Muscle of back (tissue), 11 donors: Measurements from ENCODE around the gene SMIM35. TPM values are rescaled to one million over a fixed set of nuclear protein-coding genes. Genes with fewer than 3 reads are reported as not detected.
"Not testable (repeated sequence)": the region's sequence is repeated elsewhere in the genome, so short reads cannot be mapped to it uniquely, and the experiment has no call there.

ENCODE experiments used
- DNase-seq, 3 donors: peaks; one replicate each; pipeline versions ENCODE4 v3.0.0 to v3.0.0-alpha.2; 2013
- polyA plus RNA-seq, 10 donors: library from polyadenylated mRNA; unstranded; fragments of 120-200 nt; gene quantifications; one replicate each; pipeline ENCODE4 v1.2.1, GENCODE V29; 2013; ENCODE audit not compliant: insufficient read length in 10 of 10

Gene SMIM35
- polyA plus RNA-seq, 10 donors = 0.05 to 0.28 (median 0.17) TPM; not detected in 3

DNA sequence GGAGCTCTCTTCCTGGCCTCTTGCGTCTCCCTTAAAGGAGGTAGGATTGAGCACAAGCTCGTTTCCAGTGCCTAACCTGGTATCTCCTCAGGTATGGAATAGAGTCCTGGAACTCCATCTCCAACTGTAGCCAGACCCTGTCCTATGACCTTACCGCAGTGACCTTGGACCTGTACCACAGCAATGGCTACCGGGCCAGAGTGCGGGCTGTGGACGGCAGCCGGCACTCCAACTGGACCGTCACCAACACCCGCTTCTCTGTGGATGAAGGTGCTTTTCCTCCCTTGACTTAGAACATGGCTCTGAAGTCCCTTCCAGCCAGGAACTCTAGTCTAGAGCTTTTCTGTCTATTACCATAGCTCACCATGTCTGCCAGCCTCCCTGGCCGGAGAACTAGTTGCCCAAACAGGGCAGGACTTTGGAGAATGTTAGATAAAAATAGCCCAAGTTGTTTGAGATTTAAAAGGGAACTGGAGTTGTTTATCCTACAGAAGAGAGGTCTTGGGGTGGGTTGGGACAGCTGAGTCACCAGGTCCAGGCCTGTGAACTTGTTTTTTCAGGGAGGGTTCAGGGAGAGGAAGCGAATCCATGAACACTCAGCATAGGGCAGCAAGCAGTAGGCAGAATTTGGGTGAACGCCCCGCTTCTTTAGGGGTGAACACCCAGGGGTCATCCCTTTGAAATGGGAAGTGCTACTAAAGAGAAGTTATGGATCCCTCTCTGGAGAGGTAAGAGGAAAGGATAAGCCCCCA lies 97.2 kb downstream of the SMIM35 start:
- no peak for DNase-seq

GRCh38 chr11:117986981-117987574 lies 99.7 kb downstream of the SMIM35 start:
- DNase-seq = no peak

- peak; percentile 45 to 87 (median 75) for DNase-seq
Measured at GRCh38 chr11:117985953-117986887, 100.5 kb downstream of the SMIM35 start, which contains the start of gene IL10RA. Gene IL10RA (plus strand): TSS chr11:117986394. CDS start chr11:117986468, 74 bp downstream.

DNA sequence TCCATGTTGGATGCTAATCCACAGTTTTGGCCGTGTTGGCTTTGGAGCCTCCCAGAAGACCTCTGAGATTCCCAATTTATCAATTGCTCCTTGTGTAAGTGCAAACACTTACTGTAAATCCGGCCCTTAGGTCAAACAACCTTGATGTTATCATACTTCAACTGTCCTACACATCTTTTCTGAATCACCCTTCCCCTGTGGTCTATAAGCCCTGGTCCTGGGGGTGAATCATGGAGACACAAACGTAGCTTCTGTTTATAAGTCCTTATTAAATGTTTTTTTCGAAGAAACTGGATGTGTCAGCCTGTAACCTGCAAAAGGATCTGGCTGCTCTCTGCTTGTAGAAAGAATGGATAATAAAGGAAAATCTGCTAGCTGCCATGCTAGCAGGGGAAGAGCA lies 102.3 kb downstream of the SMIM35 start:
- no peak for DNase-seq

DNA sequence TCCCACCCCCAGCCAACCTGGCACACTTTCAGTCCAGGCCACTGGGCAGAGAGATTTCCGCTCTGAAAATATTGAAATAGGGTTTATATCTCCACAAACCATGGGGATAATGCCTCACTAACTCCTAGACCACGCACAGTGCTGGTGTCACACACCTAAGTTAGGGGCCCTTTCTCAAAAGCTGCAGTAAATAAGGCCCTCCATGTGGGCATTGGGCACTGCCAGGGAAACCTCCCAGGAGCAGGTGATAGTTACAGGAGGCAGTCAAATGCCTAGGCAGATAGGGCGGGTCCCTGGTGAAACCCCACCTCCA lies 103.6 kb downstream of the SMIM35 start:
- DNase-seq = no peak

GRCh38 chr11:117980720-117981119 lies 106.0 kb downstream of the SMIM35 start:
- no peak for DNase-seq

GRCh38 chr11:117980280-117980679 lies 106.5 kb downstream of the SMIM35 start:
- no peak for DNase-seq

- DNase-seq = no peak
Measured at GRCh38 chr11:117979481-117980211, 107.1 kb downstream of the SMIM35 start.

DNA sequence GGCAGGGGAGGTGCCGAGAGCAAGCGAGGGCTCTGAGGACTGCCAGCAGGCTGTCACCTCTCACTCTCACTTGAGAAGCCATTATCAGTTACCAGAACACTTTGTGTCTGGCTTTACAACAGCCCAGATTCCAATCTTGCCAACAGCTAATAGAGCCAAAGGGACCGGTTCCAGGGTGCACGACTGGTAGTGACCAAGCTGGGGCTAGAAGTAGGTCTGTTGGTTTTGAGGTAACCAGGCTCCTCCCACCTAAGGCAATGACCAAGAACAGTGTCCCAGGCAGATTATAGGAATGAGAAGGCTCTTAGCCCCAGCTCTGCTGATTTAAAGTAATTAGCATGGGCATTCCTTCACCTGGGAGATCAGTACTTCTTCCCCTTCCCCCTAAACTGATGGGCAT lies 107.8 kb downstream of the SMIM35 start:
- no peak for DNase-seq

GRCh38 chr11:117978291-117978910 lies 108.4 kb downstream of the SMIM35 start:
- DNase-seq = not testable (repeated sequence)

DNA sequence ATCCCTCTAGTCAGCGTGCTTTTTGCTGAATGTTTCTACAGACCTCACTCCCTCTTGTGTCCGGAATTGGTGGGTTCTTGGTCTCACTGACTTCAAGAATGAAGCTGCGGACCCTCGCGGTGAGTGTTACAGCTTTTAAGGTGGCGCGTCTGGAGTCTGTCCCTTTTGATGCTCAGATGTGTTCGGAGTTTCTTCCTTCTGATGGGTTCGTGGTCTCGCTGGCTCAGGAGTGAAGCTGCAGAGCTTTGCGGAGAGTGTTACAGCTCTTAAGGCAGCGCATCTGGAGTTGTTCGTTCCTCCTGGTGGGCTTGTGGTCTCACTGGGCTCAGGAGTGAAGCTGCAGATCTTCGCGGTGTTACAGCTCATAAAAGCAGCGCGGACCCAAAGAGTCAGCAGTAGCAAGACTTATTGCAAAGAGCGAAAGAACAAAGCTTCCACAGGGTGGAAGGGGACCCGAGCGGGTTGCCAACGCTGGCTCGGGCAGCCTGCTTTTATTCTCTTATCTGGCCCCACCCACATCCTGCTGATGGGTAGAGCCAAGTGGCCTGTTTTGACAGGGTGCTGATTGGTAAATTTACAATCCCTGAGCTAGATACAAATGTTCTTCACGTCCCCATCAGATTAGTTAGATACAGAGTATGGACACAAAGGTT lies 109.0 kb downstream of the SMIM35 start:
- not testable (repeated sequence) for DNase-seq

DNA sequence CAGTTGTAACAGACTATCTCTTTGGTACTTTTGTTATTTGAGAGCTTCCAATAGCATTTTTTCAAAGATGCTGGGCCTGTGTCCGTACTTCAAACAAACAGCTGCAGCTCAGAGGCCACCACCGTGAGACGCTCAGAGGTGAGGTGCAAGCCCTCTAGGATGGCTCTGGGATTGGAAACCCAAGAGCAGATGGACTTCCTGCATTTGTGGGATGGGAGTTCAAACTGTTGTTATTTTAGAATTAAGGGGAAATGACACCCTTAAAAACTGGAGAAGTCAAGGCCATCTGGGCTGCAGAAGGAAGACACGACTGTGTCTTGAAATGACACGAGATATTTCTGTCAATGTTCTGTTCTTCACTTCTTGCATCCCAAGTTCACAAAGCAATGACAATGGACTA lies 109.7 kb downstream of the SMIM35 start:
- DNase-seq = no peak

DNA sequence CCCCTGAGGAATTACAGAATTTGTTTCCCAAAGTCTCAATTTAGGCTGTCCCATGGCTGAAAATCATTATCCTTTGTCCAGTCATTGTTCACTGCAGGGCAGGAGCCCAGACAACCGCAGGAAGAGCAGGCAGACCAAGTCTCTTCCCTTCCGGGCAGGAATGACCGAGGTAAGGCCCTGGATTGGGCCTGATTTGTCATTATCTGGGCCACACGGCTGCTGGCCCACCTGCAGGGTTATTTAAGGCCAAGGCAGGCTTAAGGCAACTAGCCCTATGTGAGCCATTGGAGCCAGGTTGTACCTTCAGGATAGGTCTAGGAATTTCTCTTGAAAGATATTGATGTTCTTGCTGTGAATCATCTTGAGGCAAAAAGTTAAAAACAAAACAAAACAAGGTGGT lies 110.3 kb downstream of the SMIM35 start:
- DNase-seq = no peak

- DNase-seq = no peak
Measured at GRCh38 chr11:117973503-117973860, 113.3 kb downstream of the SMIM35 start.

- no peak for DNase-seq
Measured at GRCh38 chr11:117972629-117973502, 113.9 kb downstream of the SMIM35 start.

- DNase-seq = no peak
Measured at GRCh38 chr11:117972044-117972443, 114.7 kb downstream of the SMIM35 start.

DNA sequence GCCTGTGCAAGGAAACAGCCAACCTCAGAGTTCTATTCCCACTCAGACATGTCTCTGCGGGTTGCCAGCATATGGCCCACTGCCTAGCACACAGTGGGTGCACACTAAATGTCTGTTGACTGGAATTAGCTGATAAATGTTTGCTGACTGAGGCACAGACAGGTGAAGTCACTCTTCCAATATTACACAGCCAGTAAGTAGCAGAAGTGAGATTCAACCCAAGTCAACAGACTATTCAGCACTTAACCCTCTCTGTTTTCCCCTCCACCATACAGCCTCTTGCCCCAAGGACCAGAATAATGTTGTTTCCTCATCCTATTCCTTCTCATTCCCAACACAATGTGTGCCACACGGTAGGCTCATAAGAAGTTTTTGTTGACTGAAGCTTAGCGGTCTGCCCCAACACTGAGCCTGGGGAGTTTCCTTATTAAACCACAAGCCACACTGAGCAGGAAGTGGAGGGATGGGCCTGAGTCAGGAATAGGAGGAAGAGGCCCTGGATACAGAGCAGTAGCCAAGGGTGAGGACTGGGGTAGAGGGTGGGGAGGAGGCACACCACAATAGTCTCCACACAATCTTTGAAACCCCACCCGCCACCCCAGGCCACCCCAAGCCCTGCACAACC lies 116.3 kb downstream of the SMIM35 start:
- DNase-seq = no peak

- DNase-seq = no peak
Measured at GRCh38 chr11:117969160-117969991, 117.4 kb downstream of the SMIM35 start.
